Neural progenitor cell (in vitro differentiated cells): Measurements from ENCODE around the gene ASPN. TPM values are rescaled to one million over a fixed set of nuclear protein-coding genes. Genes with fewer than 3 reads are reported as not detected.

Experiments used
- DNase-seq: peaks from one replicate; pipeline ENCODE4 v3.0.0-alpha.2; 2016; ENCODE audit warnings: low spot score
- H2AFZ ChIP-seq: fragments of 200-600 bp; sonication (generic); replicated peaks from 2 replicates; pipeline ENCODE4 v1.6.1; 2016; ENCODE audit warnings: antibody characterized with exemption
- H3F3A ChIP-seq: fragments of 200-600 bp; sonication (generic); 2 replicates; pipeline ENCODE4 v1.6.1; 2016; ENCODE audit warnings: antibody characterized with exemption, low read depth
- H3K27ac ChIP-seq: fragments of 200-600 bp; sonication (generic); 2 replicates; pipeline ENCODE4 v1.5.1; 2016; ENCODE audit warnings: mild to moderate bottlenecking
- H3K27me3 ChIP-seq: fragments of 200-600 bp; sonication (generic); 2 replicates; pipeline ENCODE4 v1.6.1; 2016; ENCODE audit warnings: mild to moderate bottlenecking, moderate library complexity
- H3K36me3 ChIP-seq: fragments of 200-600 bp; sonication (generic); 2 replicates; pipeline ENCODE4 v1.5.1; 2016
- H3K4me1 ChIP-seq: fragments of 200-600 bp; sonication (generic); 2 replicates; pipeline ENCODE4 v1.6.1; 2016; ENCODE audit warnings: mixed run types
- H3K4me2 ChIP-seq: fragments of 200-600 bp; sonication (generic); 2 replicates; pipeline ENCODE4 v1.6.1; 2016
- H3K4me3 ChIP-seq: fragments of 200-600 bp; sonication (generic); 2 replicates; pipeline ENCODE4 v1.5.1; 2016
- H3K79me2 ChIP-seq: fragments of 200-600 bp; sonication (generic); 2 replicates; pipeline ENCODE4 v1.6.1; 2016; ENCODE audit warnings: low read depth
- H3K9ac ChIP-seq: fragments of 200-600 bp; sonication (generic); 2 replicates; pipeline ENCODE4 v1.6.1; 2016
- H3K9me3 ChIP-seq: fragments of 200-600 bp; sonication (generic); 2 replicates; pipeline ENCODE4 v1.5.1; 2016; ENCODE audit warnings: low read depth
- H4K20me1 ChIP-seq: fragments of 200-600 bp; sonication (generic); 2 replicates; pipeline ENCODE4 v1.6.1; 2016; ENCODE audit warnings: low read depth
- H3K27ac Mint-ChIP-seq: 3 replicates; pipeline ENCODE4 v1.8.0; 2021; ENCODE audit warnings: mixed read lengths
- H3K27me3 Mint-ChIP-seq: 2 replicates; pipeline ENCODE4 v1.8.0; 2022; ENCODE audit warnings: low read depth, mild to moderate bottlenecking, inconsistent platforms, moderate library complexity, mixed read lengths; ENCODE audit not compliant: insufficient read depth
- H3K36me3 Mint-ChIP-seq: 3 replicates; pipeline ENCODE4 v1.8.0; 2021; ENCODE audit warnings: mixed read lengths
- H3K4me1 Mint-ChIP-seq: 3 replicates; pipeline ENCODE4 v1.8.0; 2021; ENCODE audit warnings: mixed read lengths
- H3K4me3 Mint-ChIP-seq: 3 replicates; pipeline ENCODE4 v1.8.0; 2021; ENCODE audit warnings: mild to moderate bottlenecking, moderate library complexity, mixed read lengths
- H3K9me3 Mint-ChIP-seq: 3 replicates; pipeline ENCODE4 v1.8.0; 2020; ENCODE audit warnings: mixed read lengths
- EZH2 ChIP-seq: fragments of 200-600 bp; sonication (generic); IDR thresholded peaks from 2 replicates; pipeline ENCODE4 v1.6.1; 2017; ENCODE audit warnings: antibody characterized with exemption, mild to moderate bottlenecking, moderate library complexity
- EZH2phosphoT487 ChIP-seq: fragments of 200-600 bp; sonication (generic); IDR thresholded peaks from 2 replicates; pipeline ENCODE4 v1.6.1; 2017; ENCODE audit warnings: antibody characterized with exemption
- total RNA-seq: library from RNA; depleted of rRNA; stranded (reverse); fragments of >200 nt; gene quantifications from 2 replicates; pipeline ENCODE4 v1.2.3, GENCODE V29; 2015; ENCODE audit warnings: low replicate concordance
- TF ChIP-seq, protein P1 (sequence below): fragments of 200-600 bp; sonication (generic); IDR thresholded peaks from 2 replicates; pipeline ENCODE4 v1.5.1; 2017; ENCODE audit warnings: antibody characterized with exemption, mild to moderate bottlenecking

The ASPN gene
- total RNA-seq, 1 donor from 2014 or later: not detected

DNA sequence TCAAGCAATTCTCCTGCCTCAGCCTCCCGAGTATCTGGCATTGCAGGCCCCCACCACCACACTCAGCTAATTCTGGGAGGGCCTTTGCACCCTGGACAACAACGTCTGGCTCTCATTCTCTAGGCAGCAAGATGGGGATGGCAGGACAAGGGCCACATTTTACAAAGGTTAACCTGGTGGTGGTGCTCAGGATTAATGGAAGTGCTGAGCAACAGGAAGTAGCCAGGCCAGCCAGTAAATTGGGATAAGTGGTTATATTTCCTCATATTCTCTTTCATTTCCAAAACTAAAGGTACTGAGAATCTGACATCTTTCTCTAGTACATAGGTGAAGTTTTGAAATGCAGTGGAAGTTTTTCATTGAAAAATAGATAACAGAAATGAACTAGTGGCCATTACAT, 24.7 kb upstream of the ASPN start:
- H3K4me1 Mint-ChIP-seq: no peaks in the 10 kb centered on the region
- no peak overlapping the region for H3K27ac ChIP-seq
- H3K36me3 Mint-ChIP-seq: no peaks in the 10 kb centered on the region
- no peaks in the 10 kb centered on the region for H3K9me3 ChIP-seq
- H3K36me3 ChIP-seq: no peaks in the 10 kb centered on the region
- no peaks in the 10 kb centered on the region for H3K4me1 ChIP-seq
- H3K79me2 ChIP-seq: no peaks in the 10 kb centered on the region
- peaks cover 2% of the 10 kb centered on the region for H3K27me3 Mint-ChIP-seq
- no peaks in the 10 kb centered on the region for H3K9me3 Mint-ChIP-seq
- no peak for DNase-seq
- H3K4me3 Mint-ChIP-seq: no peak overlapping the region
- no peak overlapping the region for H2AFZ ChIP-seq
- no peak overlapping the region for H3K4me3 ChIP-seq
- TF ChIP-seq EZH2phosphoT487 (no peak), EZH2 (no peak)
- TF ChIP-seq, protein P1, sequence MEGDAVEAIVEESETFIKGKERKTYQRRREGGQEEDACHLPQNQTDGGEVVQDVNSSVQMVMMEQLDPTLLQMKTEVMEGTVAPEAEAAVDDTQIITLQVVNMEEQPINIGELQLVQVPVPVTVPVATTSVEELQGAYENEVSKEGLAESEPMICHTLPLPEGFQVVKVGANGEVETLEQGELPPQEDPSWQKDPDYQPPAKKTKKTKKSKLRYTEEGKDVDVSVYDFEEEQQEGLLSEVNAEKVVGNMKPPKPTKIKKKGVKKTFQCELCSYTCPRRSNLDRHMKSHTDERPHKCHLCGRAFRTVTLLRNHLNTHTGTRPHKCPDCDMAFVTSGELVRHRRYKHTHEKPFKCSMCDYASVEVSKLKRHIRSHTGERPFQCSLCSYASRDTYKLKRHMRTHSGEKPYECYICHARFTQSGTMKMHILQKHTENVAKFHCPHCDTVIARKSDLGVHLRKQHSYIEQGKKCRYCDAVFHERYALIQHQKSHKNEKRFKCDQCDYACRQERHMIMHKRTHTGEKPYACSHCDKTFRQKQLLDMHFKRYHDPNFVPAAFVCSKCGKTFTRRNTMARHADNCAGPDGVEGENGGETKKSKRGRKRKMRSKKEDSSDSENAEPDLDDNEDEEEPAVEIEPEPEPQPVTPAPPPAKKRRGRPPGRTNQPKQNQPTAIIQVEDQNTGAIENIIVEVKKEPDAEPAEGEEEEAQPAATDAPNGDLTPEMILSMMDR: no peak
- no peak overlapping the region for H3K9ac ChIP-seq
- H4K20me1 ChIP-seq: no peaks in the 10 kb centered on the region
- H3K27me3 ChIP-seq: no peaks in the 10 kb centered on the region
- no peaks in the 10 kb centered on the region for H3F3A ChIP-seq
- H3K4me2 ChIP-seq: no peak overlapping the region
- no peak overlapping the region for H3K27ac Mint-ChIP-seq

DNA sequence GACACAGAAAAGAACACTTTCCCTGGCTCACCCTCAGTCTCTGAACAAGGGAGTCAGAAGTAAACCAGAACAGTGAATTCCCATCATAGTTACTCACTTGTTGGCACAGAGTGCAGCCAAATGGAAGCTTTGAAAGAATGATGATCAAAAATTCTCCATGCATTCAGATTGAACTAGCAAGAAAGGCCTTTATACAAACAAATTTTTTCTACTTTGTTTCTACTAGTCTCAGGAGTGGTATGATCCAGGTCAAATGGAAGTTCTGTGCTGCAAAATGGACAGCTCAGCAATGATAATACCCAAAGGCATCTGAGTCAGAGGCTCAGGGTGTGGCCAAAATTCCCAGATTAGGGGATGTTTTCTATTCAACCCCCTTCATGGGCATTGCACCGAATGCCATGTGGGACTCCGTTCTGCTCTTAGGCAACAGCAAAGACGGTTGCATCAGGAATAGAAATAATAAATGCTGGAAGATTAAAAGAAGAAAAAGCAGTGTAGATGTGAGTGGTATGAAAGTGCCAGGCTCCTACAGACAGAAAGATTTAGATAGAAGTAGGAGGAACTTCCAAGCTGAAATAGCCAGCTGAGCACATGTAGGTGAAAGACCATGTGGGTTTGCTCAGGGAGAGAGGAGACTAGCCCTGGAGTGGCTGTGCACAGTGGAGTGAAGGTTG, 24.0 kb upstream of the ASPN start:
- Mint-ChIP-seq H3K27ac (no peak overlapping the region), H3K36me3 (no peaks in the 10 kb centered on the region), H3K4me1 (no peaks in the 10 kb centered on the region), H3K4me3 (no peak overlapping the region), H3K27me3 (peaks cover 2% of the 10 kb centered on the region), H3K9me3 (no peaks in the 10 kb centered on the region)
- no peak overlapping the region for H3K27ac ChIP-seq
- H3K4me3 ChIP-seq: no peak overlapping the region
- no peak overlapping the region for H2AFZ ChIP-seq
- no peak for DNase-seq
- no peaks in the 10 kb centered on the region for H3K4me1 ChIP-seq
- H4K20me1 ChIP-seq: no peaks in the 10 kb centered on the region
- H3K27me3 ChIP-seq: no peaks in the 10 kb centered on the region
- no peak for TF ChIP-seq EZH2
- TF ChIP-seq, protein P1: no peak
- no peak overlapping the region for H3K4me2 ChIP-seq
- no peaks in the 10 kb centered on the region for H3K79me2 ChIP-seq
- H3K9ac ChIP-seq: no peak overlapping the region
- H3K9me3 ChIP-seq: no peaks in the 10 kb centered on the region
- H3K36me3 ChIP-seq: no peaks in the 10 kb centered on the region
- H3F3A ChIP-seq: no peaks in the 10 kb centered on the region

DNA sequence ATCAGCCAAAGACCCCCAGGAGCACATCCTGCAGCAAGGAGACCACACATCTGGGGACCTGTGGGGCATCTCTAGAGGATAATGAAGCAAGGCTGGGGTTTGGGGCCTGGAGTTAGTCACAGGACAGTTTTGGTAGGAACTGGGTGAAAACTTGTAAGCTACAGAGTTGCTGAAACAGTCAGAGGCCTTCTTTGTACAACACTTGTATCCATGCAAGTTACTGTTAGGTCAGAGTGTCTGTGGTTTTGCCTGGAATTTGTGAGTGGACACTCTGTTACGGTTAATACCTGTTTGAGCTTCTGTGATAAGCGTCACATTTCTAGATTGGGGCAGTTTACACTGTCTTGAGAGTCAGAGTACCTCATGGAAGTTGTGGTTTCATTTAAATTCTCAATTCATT, 22.6 kb upstream of the ASPN start:
- TF ChIP-seq EZH2phosphoT487: no peak
- no peak for TF ChIP-seq EZH2
- TF ChIP-seq, protein P1: no peak
- no peaks in the 10 kb centered on the region for H3F3A ChIP-seq
- H3K9me3 ChIP-seq: no peaks in the 10 kb centered on the region
- H3K27ac ChIP-seq: no peak overlapping the region
- no peaks in the 10 kb centered on the region for H3K4me1 ChIP-seq
- no peak overlapping the region for H2AFZ ChIP-seq
- no peak overlapping the region for H3K4me2 ChIP-seq
- Mint-ChIP-seq H3K36me3 (no peaks in the 10 kb centered on the region), H3K4me3 (no peak overlapping the region), H3K27me3 (peaks cover 2% of the 10 kb centered on the region), H3K9me3 (no peaks in the 10 kb centered on the region), H3K27ac (no peak overlapping the region), H3K4me1 (no peaks in the 10 kb centered on the region)
- H3K4me3 ChIP-seq: no peak overlapping the region
- H4K20me1 ChIP-seq: no peaks in the 10 kb centered on the region
- no peaks in the 10 kb centered on the region for H3K36me3 ChIP-seq
- H3K79me2 ChIP-seq: no peaks in the 10 kb centered on the region
- no peak for DNase-seq
- no peak overlapping the region for H3K9ac ChIP-seq
- no peaks in the 10 kb centered on the region for H3K27me3 ChIP-seq
